Muscle of leg (tissue), 16 donors: ENCODE measurements around the gene CNR2. TPM values are rescaled to one million over a fixed set of nuclear protein-coding genes. Genes with fewer than 3 reads are reported as not detected.
"Not testable (repeated sequence)": the region's sequence is repeated elsewhere in the genome, so short reads cannot be mapped to it uniquely, and the experiment has no call there.

Source experiments
- DNase-seq: peaks from one replicate; pipeline ENCODE4 v3.0.0; 2013
- H3K27ac ChIP-seq: one replicate; pipeline ENCODE4 v1.5.1; 2013; ENCODE audit warnings: mild to moderate bottlenecking, low read length, control low read depth
- H3K27me3 ChIP-seq: one replicate; pipeline ENCODE4 v1.6.1; 2013; ENCODE audit warnings: low read length; ENCODE audit not compliant: control insufficient read depth, insufficient read depth
- H3K36me3 ChIP-seq: one replicate; pipeline ENCODE4 v1.6.1; 2013; ENCODE audit warnings: low read length; ENCODE audit not compliant: control insufficient read depth, insufficient read depth
- H3K4me1 ChIP-seq: one replicate; pipeline ENCODE4 v1.6.1; 2013; ENCODE audit warnings: low read length; ENCODE audit not compliant: control insufficient read depth, insufficient read depth
- H3K4me3 ChIP-seq: one replicate; pipeline ENCODE4 v1.5.1; 2013; ENCODE audit warnings: low read length, control low read depth
- H3K9me3 ChIP-seq: replicated peaks from 2 replicates; pipeline ENCODE4 v1.6.1; 2013; ENCODE audit warnings: low read depth, low read length; ENCODE audit not compliant: control insufficient read depth
- WGBS: methylation state at CpG from one replicate; pipeline ENCODE4 v1.1.5; 2013; ENCODE audit warnings: missing lambda C conversion rate; ENCODE audit not compliant: insufficient coverage; 5-methylcytosine and 5-hydroxymethylcytosine counted together
- long read RNA-seq, 11 donors: transcript quantifications; one replicate each; lab custom pipeline, GENCODE V29; 2026
- polyA plus RNA-seq, 8 donors: library from polyadenylated mRNA; unstranded; fragments of 120-200 nt; gene quantifications; one replicate each; pipeline versions ENCODE4 v1.2.1 to v1.2.3, GENCODE V29; 2013; ENCODE audit warnings: inconsistent platforms in 1 of 8, low replicate concordance in 1 of 8; ENCODE audit not compliant: insufficient read length in 8 of 8, insufficient read depth in 1 of 8
- total RNA-seq: library from RNA; stranded (reverse); fragments of 120-200 nt; gene quantifications from one replicate; pipeline ENCODE4 v1.2.4, GENCODE V29; 2013

CNR2 gene
- total RNA-seq (under 0.01 TPM), polyA plus RNA-seq (under 1 TPM in 7 of 8 donors, not detected in 1; 0.03 to 0.12 (median 0.05) TPM)
- long read RNA-seq, donor 1 = 0 reads
- long read RNA-seq, donor 2 = 0 reads
- long read RNA-seq, donor 3 = 0 reads
- long read RNA-seq, donor 4 = 0 reads
- long read RNA-seq, donor 5 = 0 reads
- long read RNA-seq, donor 6 = 0 reads
- long read RNA-seq, donor 7 = 0 reads
- long read RNA-seq, donor 8 = 0 reads
- long read RNA-seq, donor 9 = 0 reads
- long read RNA-seq, donor 10 = 0 reads
- long read RNA-seq, donor 11 = 0 reads

DNA sequence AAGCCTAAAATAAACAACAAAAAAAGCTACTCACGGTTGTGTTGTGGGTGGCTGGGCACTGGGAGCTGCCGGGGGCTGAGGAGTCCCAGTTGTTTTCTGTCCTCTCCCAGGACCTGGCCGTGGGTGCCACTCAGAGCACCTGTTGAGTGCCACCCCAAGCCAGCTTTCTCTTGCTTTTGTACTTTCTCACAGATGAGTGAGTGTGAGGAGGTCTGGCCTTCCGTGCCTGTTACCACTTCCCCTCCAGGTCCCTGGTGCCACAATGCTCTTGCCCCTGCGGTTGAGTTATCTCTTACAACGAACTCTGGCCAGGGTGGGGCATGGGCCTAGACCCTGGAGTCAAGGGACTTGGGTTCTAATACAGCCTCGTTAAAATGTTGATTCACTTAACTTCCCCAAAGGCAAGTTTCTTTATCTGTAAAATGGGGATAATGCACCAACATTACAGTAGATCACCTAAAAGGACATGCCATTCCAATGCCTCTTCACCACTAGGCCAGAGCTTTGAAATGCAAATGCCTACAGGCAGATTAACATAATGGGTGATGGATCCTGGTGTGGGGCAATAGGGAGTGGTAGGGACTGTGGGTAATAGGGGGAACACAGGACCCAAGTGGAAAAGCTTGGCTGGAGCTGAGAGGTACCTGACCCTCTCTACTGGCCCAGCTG is at the start of gene CNR2:
Gene CNR2, minus strand, starts transcription at position 151 of the 669 bp plus-strand sequence. CDS start 37,745 bp downstream, outside the sequence.
- Histone ChIP-seq H3K9me3 (no peaks in the 10 kb centered on the region), H3K4me1 (peaks cover 3% of the 10 kb centered on the region), H3K36me3 (no peaks in the 10 kb centered on the region), H3K27me3 (peaks cover 14% of the 10 kb centered on the region), H3K27ac (no peak within 1 kb of the TSS), H3K4me3 (no peak within 1 kb of the TSS)
- no peak for DNase-seq
- 63% methylated on average over 3 of the region's 7 CpGs for WGBS

- Histone ChIP-seq H3K9me3 (no peaks in the 10 kb centered on the region), H3K27me3 (no peaks in the 10 kb centered on the region), H3K27ac (peak overlapping the region; percentile 100), H3K4me3 (peak overlapping the region; percentile 78), H3K36me3 (peaks cover 7% of the 10 kb centered on the region), H3K4me1 (peaks cover 9% of the 10 kb centered on the region)
- peak; percentile 76 for DNase-seq
- WGBS = 0% methylated on average over 4 of the region's 15 CpGs
Observed at GRCh38 chr1:23960291-23961020, 47.3 kb upstream of the CNR2 start.

- Histone ChIP-seq H3K4me3 (peak within 1 kb of the TSS; percentile 78), H3K27ac (peak within 1 kb of the TSS; percentile 100), H3K27me3 (no peaks in the 10 kb centered on the region), H3K9me3 (no peaks in the 10 kb centered on the region), H3K4me1 (peaks cover 14% of the 10 kb centered on the region), H3K36me3 (peaks cover 7% of the 10 kb centered on the region)
- WGBS = under 1% methylated on average over 72 of the region's 84 CpGs
- peak; percentile 99 for DNase-seq
Observed at GRCh38 chr1:23959461-23960290, 46.5 kb upstream of the CNR2 start, which contains the start of gene PNRC2. PNRC2 (plus strand) TSS chr1:23959828; CDS start chr1:23961458, 1,630 bp downstream.

DNA sequence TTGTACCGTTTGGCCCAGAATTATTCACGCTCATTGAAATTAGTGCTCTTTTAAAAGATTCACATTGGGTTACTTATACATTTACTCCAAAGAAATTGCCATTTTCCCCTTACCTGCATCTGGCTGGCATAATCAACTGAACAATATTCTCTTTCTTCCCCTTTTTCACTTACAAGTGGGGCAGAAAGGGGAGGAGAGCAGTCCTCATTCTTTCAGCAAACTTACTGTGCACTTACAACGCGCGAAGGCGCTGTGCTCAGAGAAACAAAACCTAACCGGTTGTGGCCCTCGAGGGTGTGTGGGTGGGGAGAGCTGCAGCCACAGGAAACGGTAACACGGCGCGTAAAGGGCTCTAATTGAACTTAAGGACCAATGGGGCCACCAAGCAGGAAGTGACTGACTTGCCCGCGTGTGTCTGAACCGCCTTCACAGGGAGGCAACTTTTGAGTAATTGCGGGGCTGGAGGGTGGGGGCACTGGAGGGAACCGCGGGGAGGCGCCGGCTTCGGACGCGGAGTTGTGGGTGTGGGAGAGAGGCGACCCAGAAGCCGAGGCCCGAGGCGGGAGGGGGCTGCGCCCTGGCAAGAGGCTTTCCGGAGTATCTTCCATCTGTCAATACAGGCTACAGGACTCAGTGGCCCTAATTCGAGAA is 45.8 kb upstream of the CNR2 start:
- Histone ChIP-seq H3K27ac (peak overlapping the region; percentile 100), H3K4me3 (peak overlapping the region; percentile 78), H3K4me1 (peaks cover 17% of the 10 kb centered on the region), H3K9me3 (no peaks in the 10 kb centered on the region), H3K27me3 (no peaks in the 10 kb centered on the region), H3K36me3 (peaks cover 5% of the 10 kb centered on the region)
- WGBS = 0% methylated on average over 25 of the region's 30 CpGs
- peak; percentile 97 for DNase-seq

DNA sequence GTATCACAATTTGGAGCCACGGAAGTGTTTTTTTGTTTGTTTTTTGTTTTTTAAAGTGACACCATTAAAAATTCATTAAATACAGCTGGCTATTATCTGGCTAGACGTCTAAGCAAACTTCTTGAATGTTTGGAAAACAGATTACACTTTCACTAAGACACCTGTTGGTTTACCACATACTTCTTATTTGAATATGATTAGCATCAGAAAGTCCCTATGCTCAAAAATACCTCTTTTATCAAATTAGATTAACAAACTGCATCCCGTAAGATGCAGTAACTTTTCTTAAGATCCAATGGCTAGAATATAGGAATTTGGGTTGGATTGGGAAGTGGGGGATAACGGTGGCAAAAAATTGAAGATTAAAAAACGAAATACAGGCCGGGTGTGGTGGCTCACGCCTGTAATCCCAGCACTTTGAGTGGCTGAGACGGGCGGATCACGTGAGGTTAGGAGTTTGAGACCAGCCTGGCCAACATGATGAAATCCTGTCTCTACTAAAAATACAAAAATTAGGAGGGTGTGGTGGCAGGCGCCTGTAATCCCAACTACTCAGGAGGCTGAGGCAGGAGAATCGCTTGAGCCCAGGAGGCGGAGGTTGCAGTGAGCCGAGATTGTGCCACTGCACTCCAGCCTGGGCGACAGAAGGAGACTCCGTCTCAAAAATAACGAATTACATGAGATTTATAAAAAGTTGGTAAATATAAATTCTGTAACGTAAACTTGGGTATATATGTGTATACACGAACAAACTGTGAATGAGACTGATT is 45.1 kb upstream of the CNR2 start:
- Histone ChIP-seq H3K27ac (peak overlapping the region; percentile 100), H3K4me1 (peaks cover 17% of the 10 kb centered on the region), H3K4me3 (peak overlapping the region; percentile 78)
- not testable (repeated sequence) for H3K27me3 ChIP-seq, H3K9me3 ChIP-seq, H3K36me3 ChIP-seq, DNase-seq
- WGBS = 65% methylated on average over 4 of the region's 19 CpGs

DNA sequence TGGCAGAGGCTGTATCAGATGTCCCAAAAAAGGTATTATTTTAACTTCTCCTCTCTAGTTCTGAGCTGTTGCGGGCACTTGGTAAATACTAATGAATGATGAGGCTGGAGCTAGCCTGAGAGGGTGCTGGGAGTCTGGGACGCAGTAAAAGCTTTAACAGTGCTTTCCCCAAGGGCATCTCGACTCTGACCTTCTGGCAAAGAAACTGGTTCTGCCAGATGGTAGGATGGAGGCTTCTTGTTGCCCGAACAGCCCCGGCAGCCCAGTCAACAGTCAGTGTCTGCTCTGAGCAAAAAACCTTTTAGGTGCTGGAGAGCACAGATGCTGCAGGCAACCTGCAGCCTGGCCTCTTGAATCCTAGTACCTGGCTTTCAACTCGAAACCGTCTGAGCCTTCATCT is 43.9 kb upstream of the CNR2 start:
- Histone ChIP-seq H3K4me1 (peaks cover 17% of the 10 kb centered on the region), H3K27ac (no peak overlapping the region), H3K27me3 (no peaks in the 10 kb centered on the region), H3K9me3 (no peaks in the 10 kb centered on the region), H3K4me3 (no peak overlapping the region), H3K36me3 (peaks cover 5% of the 10 kb centered on the region)
- WGBS = 43% methylated on average over 5 of the region's 7 CpGs
- DNase-seq = no peak

DNA sequence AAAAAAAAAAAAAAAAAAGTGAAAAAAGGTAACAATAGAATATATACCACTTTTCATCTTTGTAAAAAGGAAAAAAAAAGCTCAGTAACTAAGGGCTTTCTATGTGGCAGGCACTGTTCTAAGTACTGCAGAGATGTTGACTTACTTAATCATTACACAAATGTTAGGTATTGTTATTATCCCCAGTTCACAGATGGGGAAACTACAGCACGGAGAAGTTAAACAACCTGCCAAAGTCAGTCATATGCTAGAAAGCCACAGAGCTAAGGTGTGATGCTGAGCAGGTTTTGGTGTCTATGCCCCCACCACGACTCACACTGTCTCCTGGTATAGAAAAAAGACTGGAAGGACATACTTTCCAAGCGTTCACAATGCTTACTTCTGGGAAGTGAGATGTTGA is 39.9 kb upstream of the CNR2 start:
- Histone ChIP-seq H3K27me3 (no peaks in the 10 kb centered on the region), H3K4me3 (no peak overlapping the region), H3K27ac (no peak overlapping the region), H3K36me3 (no peaks in the 10 kb centered on the region), H3K4me1 (peaks cover 11% of the 10 kb centered on the region), H3K9me3 (no peaks in the 10 kb centered on the region)
- DNase-seq = no peak
- no CpG with 5 or more reads among the region's 3 CpGs for WGBS

DNA sequence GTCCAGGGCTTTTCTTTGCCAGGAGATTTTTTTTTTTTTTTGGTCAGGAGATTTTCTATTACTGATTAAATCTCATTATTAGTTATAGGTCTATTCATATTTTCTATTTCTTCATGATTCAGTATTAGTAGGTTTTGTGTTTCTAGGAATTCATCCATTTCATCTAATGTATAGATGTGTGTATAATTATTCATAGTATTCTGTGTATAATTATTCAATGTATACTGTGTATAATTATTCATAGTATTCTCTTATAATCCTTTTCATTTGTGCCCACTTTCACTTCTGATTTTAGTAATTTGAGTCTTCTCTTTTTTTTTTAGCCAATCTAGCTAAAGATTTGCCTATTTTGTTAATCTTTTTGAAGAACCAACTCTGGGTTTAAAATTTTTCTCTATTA is 34.2 kb upstream of the CNR2 start:
- Histone ChIP-seq H3K9me3 (no peaks in the 10 kb centered on the region), H3K27ac (no peak overlapping the region), H3K4me3 (no peak overlapping the region), H3K27me3 (peaks cover 3% of the 10 kb centered on the region), H3K4me1 (no peaks in the 10 kb centered on the region), H3K36me3 (no peaks in the 10 kb centered on the region)
- DNase-seq = no peak
